NCI-H2029 treated with DMSO at 0.1 percent for 48 hours (cell line): ENCODE measurements around the gene CDC34.

Experiments
- DNase-seq: peaks from one replicate; lab custom pipeline; 2025; lab: John Stamatoyannopoulos, UW

The CDC34 gene

GRCh38 chr19:542173-542866 is 10.8 kb downstream of the CDC34 start:
- no peak for DNase-seq

DNA sequence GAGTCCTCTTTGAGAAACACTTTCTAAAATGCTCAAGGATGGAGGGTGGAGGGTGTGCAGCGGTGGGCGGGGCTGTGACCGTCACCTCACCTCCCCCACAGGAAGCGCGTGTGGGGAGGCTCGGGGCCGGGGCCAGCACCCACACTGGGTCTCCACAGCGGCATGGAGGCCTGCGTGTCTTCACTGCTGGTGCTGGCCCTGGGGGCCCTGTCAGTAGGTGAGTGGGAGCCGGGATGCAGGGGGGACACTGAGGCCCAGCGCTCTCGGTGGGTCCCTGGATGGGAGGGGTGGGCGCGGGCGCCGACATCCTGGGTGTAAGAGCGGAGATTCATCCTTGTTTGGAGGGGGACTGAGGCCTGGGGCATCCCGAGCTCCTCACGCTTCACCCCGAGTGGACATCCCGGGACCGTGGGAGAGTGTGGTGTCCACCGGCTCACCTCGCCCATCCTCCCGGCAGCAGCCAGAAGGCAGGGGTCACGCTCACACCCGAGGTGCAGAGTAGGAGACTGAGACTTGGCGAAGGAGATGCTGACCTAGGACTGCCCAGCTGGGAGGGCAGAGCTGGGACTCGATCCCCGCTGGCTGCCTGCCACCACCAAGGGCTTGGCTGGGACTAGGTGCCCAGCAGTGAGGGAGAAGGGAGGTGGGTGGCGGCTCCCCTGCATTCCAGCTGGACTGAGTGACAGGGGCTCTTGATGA is 12.5 kb downstream of the CDC34 start, which contains the start of gene GZMM:
TSS of gene GZMM (plus strand) at position 144 of the 699 bp plus-strand sequence. CDS start at position 163, 19 bp downstream.
- no peak for DNase-seq

DNA sequence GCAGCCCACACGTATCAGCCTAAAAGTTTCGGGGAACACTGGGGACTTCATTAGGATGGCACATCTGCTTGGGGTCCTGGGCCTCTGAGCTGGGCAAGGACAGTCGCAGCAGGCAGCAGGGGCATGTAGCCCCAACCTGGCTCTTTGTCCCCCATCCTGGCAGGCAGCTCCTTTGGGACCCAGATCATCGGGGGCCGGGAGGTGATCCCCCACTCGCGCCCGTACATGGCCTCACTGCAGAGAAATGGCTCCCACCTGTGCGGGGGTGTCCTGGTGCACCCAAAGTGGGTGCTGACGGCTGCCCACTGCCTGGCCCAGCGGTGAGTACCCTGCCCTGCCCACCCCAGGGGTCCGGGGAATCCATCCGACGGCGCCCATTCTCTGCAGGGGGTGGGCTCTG is 15.6 kb downstream of the CDC34 start:
- no peak for DNase-seq

- DNase-seq = no peak
Observed at GRCh38 chr19:547836-548720, 16.5 kb downstream of the CDC34 start.

DNA sequence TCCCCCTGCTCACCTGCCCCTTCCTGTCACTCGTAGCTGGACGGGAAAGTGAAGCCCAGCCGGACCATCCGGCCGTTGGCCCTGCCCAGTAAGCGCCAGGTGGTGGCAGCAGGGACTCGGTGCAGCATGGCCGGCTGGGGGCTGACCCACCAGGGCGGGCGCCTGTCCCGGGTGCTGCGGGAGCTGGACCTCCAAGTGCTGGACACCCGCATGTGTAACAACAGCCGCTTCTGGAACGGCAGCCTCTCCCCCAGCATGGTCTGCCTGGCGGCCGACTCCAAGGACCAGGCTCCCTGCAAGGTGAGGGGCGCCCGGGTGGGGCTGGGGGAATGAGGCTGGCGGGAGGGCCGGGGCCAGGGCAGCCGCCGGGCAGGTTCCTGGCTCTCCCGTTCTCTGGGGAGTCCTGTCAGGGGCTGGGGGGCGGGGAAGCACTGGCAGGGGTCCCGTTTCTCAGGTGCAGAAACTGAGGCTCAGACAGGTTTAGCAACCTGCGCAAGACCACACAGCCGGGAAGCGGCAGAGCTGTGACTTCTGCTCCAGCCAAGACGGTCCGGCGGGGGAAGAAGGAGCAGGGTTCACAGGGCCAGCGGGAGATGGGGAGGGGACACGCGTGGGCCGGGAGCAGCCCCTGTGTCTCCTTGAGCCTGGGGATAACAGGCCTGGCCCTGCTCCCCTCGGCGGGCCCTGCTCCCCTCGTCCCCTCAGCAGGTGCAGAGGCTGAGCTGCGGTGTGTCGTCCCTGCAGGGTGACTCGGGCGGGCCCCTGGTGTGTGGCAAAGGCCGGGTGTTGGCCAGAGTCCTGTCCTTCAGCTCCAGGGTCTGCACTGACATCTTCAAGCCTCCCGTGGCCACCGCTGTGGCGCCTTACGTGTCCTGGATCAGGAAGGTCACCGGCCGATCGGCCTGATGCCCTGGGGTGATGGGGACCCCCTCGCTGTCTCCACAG is 17.6 kb downstream of the CDC34 start:
- no peak for DNase-seq

DNA sequence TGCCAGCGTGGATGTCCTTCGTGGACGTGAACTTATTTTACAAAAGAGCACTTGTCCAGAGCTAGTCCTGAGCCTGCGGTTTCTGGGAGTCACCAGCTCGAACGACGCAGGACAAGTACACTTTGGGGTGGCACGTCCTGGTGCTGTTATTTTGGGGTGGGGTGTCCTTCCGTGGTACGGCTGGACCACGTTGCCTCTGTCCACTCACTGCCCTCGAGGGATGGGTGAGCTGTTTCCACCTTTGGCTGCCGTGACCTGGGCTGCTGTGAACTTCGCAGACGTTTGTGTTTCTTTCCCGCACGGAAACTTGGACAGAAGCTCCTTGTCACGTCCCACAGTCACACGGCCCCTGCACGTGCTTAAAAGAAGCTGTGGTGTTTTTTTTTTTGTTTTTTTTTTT is 23.3 kb downstream of the CDC34 start:
- DNase-seq = no peak

- DNase-seq = no peak
Observed at GRCh38 chr19:555474-555808, 23.9 kb downstream of the CDC34 start.

DNA sequence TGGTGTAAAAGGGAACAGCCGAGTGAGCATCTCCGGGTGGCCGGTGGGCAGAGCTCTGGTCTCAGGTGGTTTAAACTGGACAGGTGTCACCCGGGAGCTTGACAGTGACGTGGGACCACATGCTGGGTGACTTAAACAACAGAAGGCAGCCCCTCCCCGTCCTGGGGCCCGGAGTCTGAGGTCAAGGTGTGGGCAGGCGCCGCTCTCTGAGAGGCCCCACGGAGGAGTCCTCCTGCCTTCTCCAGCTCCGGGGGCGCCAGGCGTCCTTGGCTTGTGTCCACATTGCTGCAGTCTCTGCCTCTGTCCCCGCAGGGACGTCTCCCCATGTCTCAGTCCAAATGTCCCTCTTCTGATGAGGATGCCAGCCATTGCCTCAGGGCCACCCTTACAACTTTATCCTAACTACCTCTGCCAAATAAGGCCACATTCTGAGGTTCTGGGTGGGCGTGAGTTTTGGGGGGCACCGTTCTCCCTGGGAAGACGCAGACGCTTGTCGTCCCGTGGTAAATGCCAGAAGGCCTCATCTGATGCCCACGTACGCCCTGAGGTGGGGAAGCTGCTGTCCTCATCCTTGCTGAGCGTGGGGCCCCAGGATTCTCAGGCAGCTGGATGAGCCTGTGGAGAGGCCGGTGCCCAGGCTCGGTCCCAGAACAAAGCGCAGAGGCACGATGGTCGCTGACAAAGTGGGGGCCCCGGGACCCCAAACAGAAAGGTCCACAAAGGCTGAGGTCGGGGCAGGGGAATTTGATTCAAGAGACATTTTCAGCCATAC is 25.2 kb downstream of the CDC34 start:
- no peak for DNase-seq

- DNase-seq = no peak
Observed at GRCh38 chr19:558770-559439, 27.3 kb downstream of the CDC34 start.

DNA sequence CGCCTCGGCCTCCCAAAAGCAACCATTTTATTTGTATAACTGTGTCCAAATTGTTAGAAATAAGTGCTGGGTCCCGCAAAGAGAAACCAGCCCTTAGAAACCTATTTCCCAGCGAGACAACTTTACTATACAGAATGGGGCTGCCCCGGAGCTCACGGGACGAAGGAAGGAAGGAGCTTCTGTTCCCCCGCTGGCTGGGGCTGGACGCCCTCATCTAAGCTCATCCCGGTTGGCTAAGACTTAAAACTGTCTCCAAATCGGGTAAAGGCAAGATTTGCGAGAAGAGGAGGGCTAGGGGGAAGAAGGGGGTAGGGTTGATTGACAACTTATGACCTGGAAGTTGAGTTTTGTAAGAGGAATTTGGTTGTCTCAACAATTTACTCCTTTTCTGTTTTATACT is 28.6 kb downstream of the CDC34 start:
- no peak for DNase-seq

DNA sequence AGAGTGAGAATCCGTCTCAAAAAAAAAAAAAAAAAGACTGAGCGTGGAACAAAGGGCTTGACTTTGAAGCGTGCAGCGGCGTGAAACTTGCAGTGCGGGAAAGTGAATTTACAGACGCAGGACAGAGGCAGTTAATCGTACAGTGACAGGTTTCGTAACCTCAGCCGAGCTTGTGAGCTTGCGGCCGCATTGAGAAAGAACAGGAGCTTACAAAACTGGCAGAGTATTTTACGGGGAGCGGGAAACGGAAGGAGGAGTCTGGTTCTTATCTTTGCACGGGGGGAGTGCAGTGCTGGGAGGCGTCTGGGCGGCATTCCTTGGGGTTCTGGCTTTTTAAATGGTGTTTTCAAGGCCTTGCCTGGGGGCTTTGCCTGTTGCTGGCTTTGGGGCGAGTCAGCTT is 34.8 kb downstream of the CDC34 start:
- DNase-seq = no peak

DNA sequence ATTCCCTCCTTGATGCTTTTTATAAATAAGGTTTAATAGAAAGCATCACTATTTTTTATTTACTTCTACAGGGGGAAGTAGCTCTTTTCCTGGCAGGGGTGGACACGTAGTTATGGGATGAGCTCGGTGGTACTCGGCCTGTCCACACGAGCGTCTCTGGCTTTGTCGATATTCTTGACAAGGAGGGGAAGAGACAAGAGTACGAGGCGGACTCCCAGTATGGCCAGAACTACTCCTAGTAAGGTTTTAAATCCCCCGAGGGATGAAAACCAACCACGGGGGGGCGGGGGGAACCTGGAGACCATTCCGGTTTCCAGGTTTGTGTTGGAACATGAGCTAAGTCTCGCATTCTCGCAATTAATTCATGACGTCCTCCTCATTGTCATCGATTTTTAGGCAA is 35.3 kb downstream of the CDC34 start:
- no peak for DNase-seq

GRCh38 chr19:567296-567900 is 35.8 kb downstream of the CDC34 start:
- no peak for DNase-seq

GRCh38 chr19:570251-570686 is 38.7 kb downstream of the CDC34 start:
- no peak for DNase-seq

GRCh38 chr19:570937-571565 is 39.5 kb downstream of the CDC34 start:
- DNase-seq = peak; percentile 68

DNA sequence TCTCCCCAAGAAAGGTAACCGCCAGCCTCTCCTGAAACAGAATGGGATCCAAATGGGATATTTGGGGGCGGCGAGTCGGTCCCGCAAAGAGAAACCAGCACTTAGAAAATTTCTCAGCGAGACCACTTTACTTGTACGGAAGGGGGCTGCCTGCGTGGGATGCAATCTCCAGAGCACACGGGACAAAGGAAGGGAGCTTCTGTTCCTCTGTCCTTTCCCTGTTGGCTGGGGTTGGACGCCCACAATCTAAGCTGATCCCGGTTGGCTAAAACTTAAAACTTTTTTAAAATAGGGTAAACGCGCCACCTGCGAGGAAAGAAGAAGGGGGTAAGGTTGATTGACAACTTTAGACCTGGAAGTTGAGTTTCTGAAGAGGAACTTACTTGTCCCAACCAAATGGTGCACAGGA is 40.0 kb downstream of the CDC34 start:
- peak; percentile 45 for DNase-seq

DNA sequence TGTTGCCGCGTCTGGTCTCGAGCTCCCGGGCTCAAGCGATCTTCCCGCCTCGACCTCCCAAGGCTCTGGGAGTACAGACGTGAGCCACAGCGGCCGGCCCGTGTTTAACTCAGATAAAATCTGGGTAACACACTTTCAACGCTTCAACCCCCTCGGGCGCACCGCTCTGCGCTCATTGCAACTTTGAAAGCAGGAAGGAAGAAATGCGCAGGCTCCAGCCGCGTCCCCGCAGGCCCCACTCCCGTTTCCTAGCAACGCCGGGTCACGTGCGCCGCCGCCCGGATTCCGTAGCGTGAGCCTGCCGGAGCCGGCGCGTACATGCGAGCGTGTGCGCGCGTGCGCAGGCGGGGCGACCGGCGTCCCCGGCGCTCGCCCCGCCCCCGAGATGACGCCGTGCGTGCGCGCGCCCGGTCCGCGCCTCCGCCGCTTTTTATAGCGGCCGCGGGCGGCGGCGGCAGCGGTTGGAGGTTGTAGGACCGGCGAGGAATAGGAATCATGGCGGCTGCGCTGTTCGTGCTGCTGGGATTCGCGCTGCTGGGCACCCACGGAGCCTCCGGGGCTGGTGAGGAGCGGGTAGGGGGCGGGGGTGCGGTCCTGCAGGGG is 40.7 kb downstream of the CDC34 start, which contains the start of gene BSG:
TSS of gene BSG (plus strand) at position 457 of the 603 bp plus-strand sequence. CDS start at position 496, 39 bp downstream.
- peak; percentile 73 for DNase-seq

- DNase-seq = peak; percentile 8
Observed at GRCh38 chr19:572743-573518, 41.4 kb downstream of the CDC34 start.
